Epithelial cell of proximal tubule (primary cell): ENCODE results near the gene AKIP1. TPM values are rescaled to one million over a fixed set of nuclear protein-coding genes. Genes with fewer than 3 reads are reported as not detected.

Experiments used
- DNase-seq: peaks from one replicate; pipeline ENCODE4 v3.0.0-alpha.2; 2011; ENCODE audit warnings: low read depth
- H3K4me3 ChIP-seq: 2 replicates; pipeline ENCODE4 v1.5.1; 2011; ENCODE audit warnings: low read depth, mild to moderate bottlenecking, low read length
- CTCF ChIP-seq: conservative IDR thresholded peaks from 2 replicates; pipeline ENCODE4 v1.5.1; 2012; ENCODE audit warnings: low read depth, mild to moderate bottlenecking, low read length
- total RNA-seq: library from RNA; depleted of rRNA; stranded (reverse); fragments of >200 nt; gene quantifications from 2 replicates; pipeline ENCODE4 v1.2.3, GENCODE V29; 2015

AKIP1 gene
- total RNA-seq, 1 donor from 2014 or later = 49.6 TPM

- no peak for DNase-seq
- H3K4me3 ChIP-seq = no peak overlapping the region
- TF ChIP-seq CTCF = no peak
These were observed 30.5 kb downstream of the AKIP1 start for GRCh38 chr11:8941341-8942103.

GRCh38 chr11:8942518-8943066, 31.6 kb downstream of the AKIP1 start, which contains the start of gene ASCL3:
ASCL3 (minus strand) TSS chr11:8943016; CDS start chr11:8938161, 4,855 bp downstream.
- no peak within 1 kb of the TSS for H3K4me3 ChIP-seq
- DNase-seq = no peak
- no peak for TF ChIP-seq CTCF

GRCh38 chr11:8947230-8947943, 36.4 kb downstream of the AKIP1 start:
- TF ChIP-seq CTCF = no peak
- H3K4me3 ChIP-seq = no peak overlapping the region
- DNase-seq = no peak

GRCh38 chr11:8948886-8949285, 37.9 kb downstream of the AKIP1 start:
- H3K4me3 ChIP-seq = no peak overlapping the region
- TF ChIP-seq CTCF = no peak
- DNase-seq = no peak

GRCh38 chr11:8956860-8957259, 45.9 kb downstream of the AKIP1 start:
- DNase-seq = no peak
- H3K4me3 ChIP-seq = no peak overlapping the region
- TF ChIP-seq CTCF = no peak

GRCh38 chr11:8959546-8960166, 48.7 kb downstream of the AKIP1 start:
- TF ChIP-seq CTCF = peak; percentile 81
- H3K4me3 ChIP-seq = no peak overlapping the region
- DNase-seq = no peak
